ENCODE results near the gene DUSP9.
A peak's percentile ranks its signal among the peaks of the same experiment; 100 is the strongest.

Gene DUSP9

GRCh38 chrX:153640736-153641575 lies 6.0 kb upstream of the DUSP9 start:
- no peaks in the 10 kb centered on the region for H3K36me3 ChIP-seq
- DNase-seq, result no peak
- no peaks in the 10 kb centered on the region for H3K9me3 ChIP-seq
- peaks cover 26% of the 10 kb centered on the region for H3K27me3 ChIP-seq
- TF ChIP-seq CTCF (IDR thresholded peaks at IDR 0.05; ENCODE audit: low read depth, low read length), result no peak
- no peak overlapping the region for H3K4me3 ChIP-seq (ENCODE audit: low read depth, low read length)
- H3K4me1 ChIP-seq, result peaks cover 5% of the 10 kb centered on the region

GRCh38 chrX:153641627-153642026 lies 5.4 kb upstream of the DUSP9 start:
- Histone ChIP-seq H3K9me3 (no peaks in the 10 kb centered on the region), H3K4me3 (ENCODE audit: low read depth, low read length) (no peak overlapping the region), H3K36me3 (no peaks in the 10 kb centered on the region), H3K27me3 (peaks cover 28% of the 10 kb centered on the region), H3K4me1 (peaks cover 5% of the 10 kb centered on the region)
- DNase-seq, result no peak
- no peak for TF ChIP-seq CTCF (IDR thresholded peaks at IDR 0.05; ENCODE audit: low read depth, low read length)

- Histone ChIP-seq H3K4me1 (peaks cover 5% of the 10 kb centered on the region), H3K27me3 (peaks cover 29% of the 10 kb centered on the region), H3K9me3 (no peaks in the 10 kb centered on the region), H3K36me3 (no peaks in the 10 kb centered on the region), H3K4me3 (ENCODE audit: low read depth, low read length) (no peak overlapping the region)
- no peak for DNase-seq
- TF ChIP-seq CTCF (IDR thresholded peaks at IDR 0.05; ENCODE audit: low read depth, low read length), result no peak
These were observed 4.8 kb upstream of the DUSP9 start for GRCh38 chrX:153642051-153642654.

- DNase-seq, result no peak
- H3K4me3 ChIP-seq (ENCODE audit: low read depth, low read length), result no peak overlapping the region; the same call in 1 of the 2 replicates
- TF ChIP-seq CTCF (IDR thresholded peaks at IDR 0.05; ENCODE audit: low read depth, low read length), result no peak
- no peaks in the 10 kb centered on the region for H3K9me3 ChIP-seq
- peaks cover 5% of the 10 kb centered on the region for H3K4me1 ChIP-seq
- H3K36me3 ChIP-seq, result no peaks in the 10 kb centered on the region
- H3K27me3 ChIP-seq, result peaks cover 35% of the 10 kb centered on the region
These were observed 4.2 kb upstream of the DUSP9 start for GRCh38 chrX:153642655-153643430.

- Histone ChIP-seq H3K27me3 (peaks cover 40% of the 10 kb centered on the region), H3K36me3 (no peaks in the 10 kb centered on the region), H3K9me3 (no peaks in the 10 kb centered on the region), H3K4me3 (ENCODE audit: low read depth, low read length) (peak overlapping the region; percentile 39), H3K4me1 (peaks cover 5% of the 10 kb centered on the region)
- DNase-seq, result peak; percentile 46
- TF ChIP-seq CTCF (IDR thresholded peaks at IDR 0.05; ENCODE audit: low read depth, low read length), result no peak
These were observed 3.3 kb upstream of the DUSP9 start for GRCh38 chrX:153643431-153644351.

Data from BE2C (cell line).